Activated CD4-positive, CD25-positive, alpha-beta regulatory T cell treated with anti-CD3 and anti-CD28 coated beads, Interleukin-2, amount 50 U/mL, for 72 hours (primary cell): Measurements from ENCODE around the gene HOXB6.

Experiments used
- DNase-seq: peaks from one replicate; pipeline ENCODE4 v3.0.0; 2021

HOXB6 gene

DNA sequence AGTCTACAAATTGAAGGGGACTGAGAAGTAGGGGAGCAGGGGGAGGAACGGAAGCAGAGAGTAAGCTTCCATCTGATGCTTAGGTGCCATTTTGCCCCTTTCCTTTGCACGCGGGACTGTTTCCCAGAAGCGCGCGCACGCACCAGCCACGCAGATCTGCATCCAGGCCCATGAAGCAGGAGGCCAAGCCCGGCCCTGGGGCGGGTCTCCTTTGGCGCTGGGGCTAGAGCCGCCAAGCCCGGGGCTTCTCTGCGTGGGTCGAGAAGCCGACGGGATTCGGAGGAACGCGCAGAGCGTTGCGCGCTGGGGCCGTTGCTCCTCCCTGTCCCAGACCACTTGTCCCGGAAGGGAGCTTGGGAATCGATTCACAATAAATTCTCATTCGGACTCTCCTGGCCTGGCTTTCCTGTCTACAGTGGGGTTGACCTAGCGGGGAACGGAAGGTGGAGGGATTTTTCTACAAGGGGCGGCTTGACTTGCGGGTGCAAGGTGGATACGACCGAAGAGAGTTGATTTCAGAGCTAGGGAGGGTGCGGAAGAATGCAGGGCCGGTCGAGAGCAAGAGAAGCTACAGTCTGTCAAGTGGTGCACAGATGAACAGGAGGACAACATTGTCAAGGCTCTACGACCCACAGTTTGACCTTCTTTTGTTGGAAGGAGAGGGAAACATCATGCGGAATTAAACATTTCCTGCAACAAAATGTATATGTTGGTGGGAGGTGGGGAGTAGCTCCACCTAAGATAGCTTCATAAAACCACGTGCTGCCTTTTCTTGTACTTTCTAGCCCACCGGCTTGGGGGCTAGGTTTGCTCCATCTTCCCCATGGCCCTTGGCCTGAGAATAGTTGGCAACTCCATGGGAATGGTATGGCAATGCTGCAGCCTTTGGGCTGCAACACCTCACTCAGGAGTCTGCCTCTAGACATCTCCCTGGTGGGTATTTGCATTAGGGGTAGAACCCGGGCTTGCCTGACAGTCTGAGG, 16.9 kb upstream of the HOXB6 start:
- DNase-seq: no peak

DNA sequence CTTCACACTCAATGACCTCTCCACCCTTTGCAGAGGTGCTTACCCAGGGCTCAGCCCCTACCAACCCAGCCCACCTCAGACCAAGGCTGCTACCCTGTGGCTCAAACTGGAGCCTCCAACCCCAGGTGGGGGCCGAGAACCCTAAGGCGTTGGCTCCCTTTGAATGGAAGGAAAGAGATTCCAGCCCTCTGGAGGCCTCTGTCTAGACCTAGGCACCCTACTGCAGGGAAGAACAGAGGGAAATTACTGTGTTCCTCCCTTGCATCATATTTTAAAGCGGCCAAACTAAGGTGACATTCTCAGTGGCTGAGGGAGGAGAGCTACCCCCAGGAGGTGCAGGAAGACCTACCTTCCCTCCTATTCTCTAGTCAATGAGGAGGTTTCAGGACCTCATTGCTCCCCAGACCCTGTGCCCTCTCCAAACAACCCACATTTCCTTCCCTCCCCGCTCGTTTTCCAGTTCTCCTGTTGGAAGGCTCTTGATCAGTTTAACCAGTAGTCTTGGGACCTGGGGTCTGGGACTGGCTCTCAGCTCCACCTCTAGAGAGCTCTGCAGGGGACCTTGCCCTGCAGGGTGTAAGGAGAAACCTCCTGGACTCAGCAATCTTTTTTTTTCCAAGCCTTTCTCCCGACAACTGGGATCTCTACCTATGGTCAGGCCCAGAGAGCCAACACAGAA, 15.8 kb upstream of the HOXB6 start:
- no peak for DNase-seq

DNA sequence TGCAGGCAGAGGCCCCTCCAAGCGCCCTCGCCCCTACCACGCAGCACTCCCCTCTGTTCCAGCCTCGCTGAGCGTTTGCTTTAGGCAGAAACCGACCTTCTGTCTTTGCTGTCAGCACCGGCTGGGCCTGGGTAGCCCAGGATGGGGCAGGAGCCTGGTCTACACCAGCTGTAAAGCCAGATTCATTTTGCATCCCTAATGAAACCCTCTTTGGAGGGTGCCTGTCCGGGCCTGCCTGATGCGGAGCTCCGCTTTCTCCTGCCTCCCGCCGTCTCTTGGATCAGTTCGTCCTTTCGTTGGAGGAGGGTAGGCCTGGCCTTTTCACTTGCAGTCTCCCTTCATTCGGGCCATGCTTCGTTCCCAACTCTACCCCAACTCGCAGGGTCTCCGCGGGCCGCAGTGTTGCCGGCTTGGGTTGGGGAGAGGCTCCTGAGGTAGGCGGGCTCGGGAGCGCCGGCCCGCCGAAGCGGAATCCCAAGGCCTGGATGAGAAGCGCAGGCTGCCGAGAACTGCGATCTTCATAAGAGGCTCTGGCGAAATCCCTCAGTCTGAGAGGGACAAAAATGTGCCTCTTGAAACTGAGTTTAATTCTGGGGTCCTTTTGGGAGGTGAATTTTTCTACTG, 15.2 kb upstream of the HOXB6 start:
- DNase-seq: no peak

DNA sequence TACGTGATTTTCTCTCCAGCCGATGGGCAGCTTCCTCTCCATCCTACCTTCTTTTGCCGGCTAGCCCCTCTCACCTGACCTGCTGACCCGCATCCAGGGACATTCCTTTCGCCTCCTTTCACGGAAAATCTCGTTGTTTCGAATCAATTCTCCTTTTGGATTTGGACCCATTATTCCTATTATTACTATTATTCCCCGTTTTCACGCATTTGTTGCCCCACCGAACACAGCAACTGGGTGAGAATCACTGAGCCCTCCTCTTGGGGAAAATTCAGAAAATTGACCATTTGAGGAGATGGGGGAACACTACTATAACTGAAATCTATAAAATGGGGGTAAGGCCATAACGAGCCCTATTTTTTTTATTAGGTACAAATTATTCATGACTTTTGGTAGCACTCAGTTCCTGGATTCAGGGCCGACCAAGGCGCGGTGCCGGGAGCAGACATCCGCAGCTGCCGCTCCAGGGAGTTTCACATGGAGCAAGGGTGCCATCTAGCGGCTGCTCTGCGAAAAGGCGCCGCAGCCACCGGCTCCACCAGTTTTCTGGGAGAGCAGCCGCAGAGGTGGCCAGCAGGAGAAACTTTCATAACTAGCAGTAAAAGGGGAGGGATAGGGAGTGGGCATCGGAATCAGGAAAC, 13.6 kb upstream of the HOXB6 start:
- DNase-seq: peak; percentile 84

DNA sequence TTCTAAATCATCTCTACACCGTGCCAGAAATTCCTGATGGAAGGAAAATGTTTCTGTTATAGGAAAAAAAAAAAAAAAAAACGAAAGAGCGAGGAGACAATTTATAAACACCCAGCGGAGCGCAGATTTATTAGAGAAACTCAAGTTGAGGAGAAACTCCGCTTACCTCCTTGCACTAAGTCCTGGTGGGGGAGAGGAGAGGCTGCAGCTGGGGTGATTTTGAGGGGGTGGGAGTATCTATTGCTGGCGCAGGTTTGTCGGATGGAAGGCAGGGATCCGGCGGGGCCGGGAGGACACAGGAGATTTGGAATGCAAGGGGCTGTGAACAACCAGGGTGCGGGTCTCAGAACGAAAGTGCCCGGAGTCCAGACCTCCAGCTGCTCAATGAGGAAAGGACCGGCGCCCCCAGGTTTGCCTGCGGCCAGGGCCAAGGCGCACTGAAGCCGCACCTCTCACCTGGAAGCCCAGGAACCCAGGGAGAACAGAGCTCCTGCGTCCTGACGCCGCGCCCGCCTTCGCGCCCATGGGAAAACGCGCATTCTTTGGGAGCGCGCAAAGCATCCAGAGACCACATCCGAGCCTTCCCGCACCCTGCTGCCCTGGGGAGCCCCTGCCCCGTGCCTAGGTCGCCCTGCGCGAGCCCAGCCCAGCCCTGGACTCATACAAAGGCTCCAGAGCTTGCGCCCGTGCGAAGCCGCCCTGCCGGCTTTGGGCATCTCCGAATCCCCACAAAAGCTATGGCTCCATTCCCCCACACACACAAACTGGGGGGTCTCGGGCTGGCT, 12.9 kb upstream of the HOXB6 start:
- DNase-seq: no peak

DNA sequence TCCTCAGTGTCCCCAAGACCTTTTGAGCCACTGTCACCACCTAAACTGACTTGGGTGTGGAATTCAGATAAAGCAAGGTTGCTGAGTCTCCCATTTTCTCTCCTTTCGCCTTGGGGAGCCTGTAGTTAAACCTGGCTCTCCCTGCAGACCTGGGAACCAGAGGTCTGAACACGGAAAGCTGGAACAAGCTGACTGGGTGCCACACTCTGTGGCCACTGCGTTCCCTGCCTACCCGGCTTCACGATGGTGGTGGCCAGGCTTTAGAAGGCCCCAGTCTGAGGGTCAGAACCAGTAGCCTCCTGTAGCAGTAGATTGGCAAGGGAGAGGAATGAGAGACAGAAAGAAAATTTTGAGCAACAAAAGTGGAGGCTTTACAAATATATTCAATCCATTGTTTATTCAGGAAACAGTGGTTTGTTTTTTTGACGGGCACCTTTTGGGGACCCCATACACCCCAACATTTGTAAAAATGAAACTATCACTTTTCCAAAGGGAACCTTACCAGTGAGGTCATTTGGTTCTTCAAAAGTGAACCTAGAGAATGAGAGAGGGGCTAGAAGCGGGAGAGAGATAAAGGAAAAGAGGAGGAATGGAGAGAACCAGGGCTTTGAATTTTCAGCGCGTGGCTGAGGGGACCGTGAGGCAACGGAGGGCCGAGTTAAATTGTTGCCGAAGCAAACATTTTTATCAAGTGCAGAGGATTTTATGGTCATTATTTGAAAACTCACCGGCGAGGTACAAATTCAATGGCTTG, 12.1 kb upstream of the HOXB6 start:
- DNase-seq: no peak

DNA sequence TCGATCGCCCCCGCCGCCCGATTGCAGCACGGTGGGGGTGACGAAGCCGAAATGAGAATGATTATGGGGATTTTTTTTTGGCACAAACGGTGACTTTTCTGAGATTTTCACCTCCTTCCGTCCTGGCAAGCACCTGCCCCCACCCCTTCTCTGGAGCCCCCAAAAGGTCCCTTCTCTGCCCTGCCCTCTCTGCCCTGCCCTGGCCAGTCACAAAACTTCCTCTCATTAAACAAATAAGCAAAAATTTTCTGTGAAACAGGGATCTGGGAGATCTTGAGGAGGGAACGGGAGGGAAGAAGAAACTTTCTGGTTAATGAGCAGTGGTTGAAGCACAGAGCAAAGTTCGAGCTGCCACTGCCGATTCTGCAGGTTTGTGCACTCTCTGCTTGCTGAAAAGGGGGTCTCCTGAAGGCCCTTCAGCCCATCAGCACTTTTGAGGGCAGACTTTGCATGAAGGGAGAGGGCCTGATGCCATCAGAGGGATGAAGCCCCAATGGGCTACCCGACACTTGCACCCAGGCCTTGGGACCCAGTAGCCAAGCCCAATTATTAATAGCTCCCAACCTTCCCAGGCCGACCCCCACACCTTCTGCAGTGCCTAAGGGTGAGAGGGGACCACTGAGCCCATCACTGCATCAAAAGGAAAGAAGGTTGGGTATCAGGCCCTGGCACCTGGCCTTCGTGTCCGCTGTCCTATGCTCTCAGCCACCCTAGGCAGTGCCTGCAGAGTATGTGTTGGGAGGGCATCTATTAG, 11.4 kb upstream of the HOXB6 start:
- DNase-seq: no peak

DNA sequence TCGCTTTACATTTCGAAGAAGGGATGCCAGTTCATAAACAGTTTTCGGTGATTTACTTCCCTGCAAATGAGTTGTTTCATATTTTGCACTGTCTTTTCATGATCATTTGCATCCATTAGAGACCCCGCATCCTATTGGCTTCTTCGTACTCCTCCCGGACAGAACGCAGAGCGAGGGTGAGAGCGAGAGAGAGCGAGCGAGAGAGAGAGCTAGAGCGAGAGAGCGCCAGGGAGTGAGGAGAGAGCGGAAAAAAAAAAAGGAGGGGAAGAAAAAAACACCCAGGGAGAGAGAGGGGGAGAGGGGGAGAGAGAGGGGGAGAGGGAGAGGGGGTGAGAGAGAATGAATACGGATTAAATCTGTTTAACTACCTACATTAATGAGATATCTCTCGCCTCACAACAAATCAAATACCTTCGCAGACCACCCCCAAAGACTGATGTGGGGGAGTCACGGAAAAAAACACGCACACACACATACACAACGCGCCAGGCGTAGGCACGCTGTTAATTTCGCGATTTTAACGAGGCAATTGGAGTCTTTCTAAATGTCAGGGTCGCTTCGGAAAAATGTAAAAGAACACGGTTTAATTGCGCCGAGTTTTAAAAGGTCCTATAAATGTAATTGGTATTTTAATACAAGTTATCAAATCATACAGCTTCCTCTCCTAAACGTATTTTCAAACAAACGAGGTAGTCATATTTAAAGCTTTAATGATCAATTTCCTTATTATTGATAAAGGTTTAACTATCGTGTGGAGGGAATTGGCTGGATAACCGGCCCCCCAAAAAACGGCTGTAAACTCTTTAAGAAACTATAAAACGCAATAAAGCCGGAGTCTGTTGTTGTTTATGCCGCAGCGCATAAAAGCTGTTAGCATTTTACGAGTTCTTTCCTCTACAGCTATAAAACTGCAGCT, 10.5 kb upstream of the HOXB6 start, which contains the start of gene HOXB8:
TSS of gene HOXB8 (minus strand) at position 246 of the 916 bp plus-strand sequence. CDS start 588 bp downstream, outside the sequence.
- no peak for DNase-seq

DNA sequence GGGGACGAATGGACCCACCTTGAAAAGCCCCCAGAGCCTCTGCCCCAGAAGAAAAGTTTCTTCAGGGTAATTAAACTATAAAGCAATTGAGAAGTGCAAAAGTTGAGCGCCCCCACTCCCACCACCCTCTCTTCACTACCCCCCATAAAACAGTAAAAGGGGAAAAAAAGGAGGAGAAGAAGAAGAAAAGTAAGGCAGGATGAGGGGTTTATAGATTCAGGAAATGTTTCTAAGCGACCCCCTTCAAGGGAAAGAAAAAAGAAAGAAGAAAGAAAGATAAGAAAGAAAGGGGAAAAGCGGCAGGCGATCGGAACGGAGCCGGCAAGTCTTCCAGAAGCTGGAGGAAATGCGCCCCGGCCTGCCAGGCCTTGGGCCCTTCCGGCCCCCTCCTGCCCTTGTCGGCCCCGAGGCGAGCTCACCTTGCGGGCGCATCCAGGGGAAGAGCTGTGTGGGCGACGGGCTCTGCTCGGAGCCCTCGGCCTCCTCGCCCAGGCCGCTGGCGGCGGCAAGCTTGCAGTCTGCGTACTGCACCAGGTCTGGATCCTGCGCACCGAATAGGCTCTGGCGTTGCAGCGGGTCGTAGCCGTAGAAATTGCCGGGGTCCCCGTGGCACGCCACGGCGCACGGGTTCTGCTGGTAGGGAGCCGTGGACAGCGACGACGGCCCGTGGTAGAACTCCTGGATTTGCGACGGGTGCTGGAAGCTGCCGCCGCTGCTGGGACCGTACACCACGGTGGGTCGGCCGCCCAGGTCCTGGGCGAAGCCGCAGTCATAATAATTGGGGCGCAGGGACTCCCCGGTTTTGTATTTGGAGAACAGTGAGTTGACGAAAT, 9.3 kb upstream of the HOXB6 start:
- no peak for DNase-seq

DNA sequence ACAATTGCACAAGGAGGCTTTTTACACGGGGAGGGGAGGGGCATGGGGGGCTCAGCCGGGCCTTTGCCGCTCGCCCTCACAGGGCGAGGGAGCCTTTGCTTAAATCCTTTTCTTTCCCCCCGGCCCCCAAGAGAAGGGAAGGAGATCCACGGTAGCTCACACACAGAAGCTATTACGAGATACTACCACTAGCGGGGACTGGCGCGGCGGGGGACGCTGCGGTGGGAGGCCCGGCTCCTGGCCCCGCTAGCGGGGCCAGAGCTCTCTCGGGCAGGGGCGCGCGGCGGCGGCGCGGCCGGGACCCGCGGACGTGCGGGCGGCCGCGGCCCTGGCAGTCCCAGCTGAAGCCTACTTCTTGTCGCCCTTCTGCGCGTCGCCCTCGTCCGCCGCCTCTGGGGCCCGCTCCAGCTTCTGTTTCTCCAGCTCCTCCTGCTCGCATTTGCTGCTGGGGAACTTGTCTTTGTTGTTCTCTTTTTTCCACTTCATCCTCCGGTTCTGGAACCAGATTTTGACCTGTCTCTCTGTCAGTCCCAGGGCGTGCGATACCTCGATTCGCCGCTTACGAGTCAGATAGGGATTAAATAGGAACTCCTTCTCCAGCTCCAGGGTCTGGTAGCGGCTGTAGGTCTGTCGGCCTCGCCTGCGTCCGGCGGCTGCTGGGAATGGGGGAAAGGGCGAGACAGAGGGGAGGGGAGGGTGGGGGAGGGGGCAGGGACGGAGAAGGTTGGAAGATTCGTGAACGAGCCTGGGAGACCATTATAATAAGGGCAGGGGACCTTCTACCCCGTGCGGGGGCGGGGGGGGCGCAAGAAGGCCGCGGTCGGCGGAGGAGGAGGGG, 8.3 kb upstream of the HOXB6 start:
- DNase-seq: no peak

DNA sequence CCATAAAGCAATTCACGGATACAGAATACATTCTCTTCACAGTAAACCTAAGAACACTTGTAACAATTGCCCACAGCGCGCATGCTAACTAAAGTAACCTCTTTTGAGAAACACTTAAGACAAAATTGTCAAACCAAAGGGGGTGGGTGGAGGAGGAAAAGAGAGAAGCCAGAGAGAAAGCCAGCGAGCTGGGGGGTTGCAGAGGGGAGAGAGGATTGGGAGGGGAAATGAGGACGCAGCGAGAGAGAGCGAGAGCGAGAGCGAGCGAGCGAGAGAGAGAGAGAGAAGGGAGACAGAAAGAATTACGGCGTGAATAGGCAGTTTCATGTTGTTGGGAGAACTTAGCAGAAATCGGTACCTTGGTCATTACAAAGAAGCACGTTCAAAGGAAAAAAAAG, 7.7 kb upstream of the HOXB6 start:
- DNase-seq: no peak

DNA sequence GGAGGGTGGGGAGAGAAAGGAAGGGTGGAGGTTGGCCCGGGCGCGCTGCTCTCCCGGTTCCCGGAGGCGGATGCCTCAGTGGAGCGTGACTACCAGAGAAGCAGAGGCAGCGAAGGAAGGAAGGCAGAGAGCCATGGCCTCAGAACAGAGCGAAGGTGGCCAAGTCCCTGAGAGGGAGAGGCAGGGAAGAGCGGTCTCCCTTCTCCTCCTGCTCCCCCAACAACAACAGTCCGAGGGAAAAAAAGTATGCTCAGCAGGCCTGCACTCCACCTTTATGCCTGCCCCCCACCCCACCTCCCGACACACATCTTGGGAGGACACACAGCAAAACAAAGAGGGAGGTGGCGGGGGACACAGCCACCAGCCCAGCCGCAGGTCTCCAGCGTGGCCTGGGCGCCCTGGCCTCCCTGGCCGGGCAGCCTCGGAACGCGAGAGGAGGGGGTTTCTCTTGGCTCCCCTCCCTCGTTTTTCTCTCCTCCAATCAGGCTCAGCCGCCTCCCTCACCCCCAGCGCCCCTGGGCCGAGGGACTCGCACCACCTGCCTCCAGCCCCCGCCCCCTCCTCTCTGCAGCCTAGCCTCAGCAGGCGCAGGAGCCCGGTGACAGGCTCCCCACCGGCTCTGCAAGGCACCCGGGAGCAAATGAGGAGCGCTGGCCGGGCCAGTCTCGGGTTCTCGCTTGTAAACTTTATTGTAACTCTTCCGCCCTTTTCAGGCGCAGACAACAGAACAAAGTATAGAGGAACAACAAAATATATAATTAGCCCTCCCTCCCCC, 7.1 kb upstream of the HOXB6 start:
- no peak for DNase-seq

DNA sequence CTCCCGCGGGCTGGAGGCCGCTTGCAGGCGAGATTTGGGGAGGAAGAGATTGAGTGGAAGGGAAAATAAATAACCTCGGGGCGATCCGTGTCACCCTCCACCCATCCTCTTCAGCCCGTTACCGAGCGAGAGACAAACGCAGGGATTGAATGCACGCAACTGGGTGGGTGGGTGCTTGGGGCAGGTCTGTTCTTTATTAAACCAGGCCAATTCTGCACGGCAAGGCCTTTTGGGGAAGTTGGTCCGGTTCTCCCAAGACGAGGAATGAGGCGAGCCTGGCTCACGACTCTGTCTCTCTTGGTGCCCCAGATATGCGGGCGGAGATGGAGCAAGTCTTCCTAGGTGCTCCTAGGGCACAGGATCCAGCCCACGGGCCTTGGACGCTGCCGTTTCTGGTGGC, 6.4 kb upstream of the HOXB6 start:
- DNase-seq: no peak

DNA sequence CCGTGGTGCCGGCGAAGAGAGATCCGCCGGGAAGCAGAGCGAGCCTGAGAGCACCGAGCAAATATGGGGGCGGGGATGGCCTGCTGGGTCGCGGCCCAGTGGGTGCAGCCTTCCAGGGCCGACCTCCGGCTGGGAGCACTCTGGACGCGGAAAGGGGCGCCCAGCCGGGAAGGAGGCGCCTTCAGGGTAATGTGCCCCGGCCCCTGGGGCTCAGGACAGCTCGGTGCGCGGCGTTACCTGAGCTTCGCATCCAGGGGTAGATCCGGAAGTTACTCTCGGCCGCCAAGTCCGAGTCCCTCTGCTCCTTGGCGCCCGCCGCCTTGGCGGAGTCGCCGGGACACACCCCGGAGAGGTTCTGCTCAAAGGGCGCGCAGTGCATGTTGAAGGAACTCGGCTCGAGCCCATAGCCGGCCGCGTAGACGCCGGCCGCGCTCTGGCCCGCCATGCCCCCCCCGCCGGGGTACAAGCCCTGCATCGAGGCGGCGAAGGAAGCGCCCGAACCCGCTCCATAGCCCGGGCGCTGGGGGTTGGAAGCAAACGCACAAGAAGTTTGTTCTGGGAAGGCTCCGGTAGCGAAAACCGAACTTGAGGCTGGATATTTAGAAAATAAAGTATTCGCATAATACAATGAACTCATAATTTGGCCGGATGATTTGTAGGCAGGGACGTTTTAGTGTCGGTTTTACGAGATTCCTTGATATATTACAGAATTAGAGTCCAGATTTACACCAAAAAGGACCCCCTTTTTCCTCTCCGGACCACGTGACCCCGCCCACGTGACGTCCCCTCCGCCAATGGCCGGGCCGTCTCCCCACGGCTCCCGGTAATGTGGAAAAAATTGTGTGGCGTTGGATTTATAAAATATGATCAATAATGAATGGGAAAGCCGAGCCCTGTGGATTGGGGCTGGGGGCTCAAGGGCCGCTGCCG, 5.8 kb upstream of the HOXB6 start, which contains the start of gene HOXB7:
TSS of gene HOXB7 (minus strand) at position 736 of the 930 bp plus-strand sequence. CDS start at position 637, 99 bp downstream.
- DNase-seq: peak; percentile 74

DNA sequence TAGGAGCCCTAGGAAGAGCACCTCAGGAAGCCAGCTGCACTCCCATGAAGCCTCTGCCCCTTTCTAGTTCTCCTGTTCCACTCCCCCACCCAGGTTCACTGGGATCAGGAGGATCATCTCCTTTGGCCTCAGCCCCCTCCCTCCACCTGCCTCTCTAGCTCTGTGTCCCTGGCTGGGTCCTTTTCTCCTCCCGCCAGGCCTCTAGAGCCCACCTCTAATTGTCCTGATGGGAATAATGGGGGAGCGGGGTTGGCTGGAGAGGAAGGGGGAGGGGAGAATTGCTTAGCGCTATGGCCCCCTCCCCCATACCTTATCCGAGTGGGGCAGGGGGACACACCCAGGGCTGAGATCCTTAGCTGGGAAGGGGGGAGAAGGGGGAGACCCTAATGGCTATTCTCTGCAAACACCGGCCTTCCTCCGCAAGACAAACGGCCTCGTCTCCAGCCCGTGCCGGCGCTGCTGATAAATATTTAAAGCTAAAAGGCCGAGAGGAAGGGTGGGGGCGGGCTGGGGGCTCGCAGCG, 5.0 kb upstream of the HOXB6 start:
- no peak for DNase-seq
